Fibroblast of the aortic adventitia (primary cell): ENCODE results near the gene EEA1. TPM values are rescaled to one million over a fixed set of nuclear protein-coding genes. Genes with fewer than 3 reads are reported as not detected.
"Not testable (repeated sequence)": the region's sequence is repeated elsewhere in the genome, so short reads cannot be mapped to it uniquely, and the experiment has no call there.

ENCODE experiments used
- DNase-seq: peaks from one replicate; pipeline ENCODE4 v3.0.0-alpha.2; 2010; ENCODE audit warnings: low read depth
- H3K4me3 ChIP-seq: 2 replicates; pipeline ENCODE4 v1.5.1; 2011; ENCODE audit warnings: low read depth, mild to moderate bottlenecking, control low read depth, low read length, moderate library complexity
- total RNA-seq: library from RNA; depleted of rRNA; stranded (reverse); fragments of >200 nt; gene quantifications from 2 replicates; pipeline ENCODE4 v1.2.3, GENCODE V29; 2012; ENCODE audit warnings: low replicate concordance
- TF ChIP-seq, protein P1 (sequence below): IDR thresholded peaks from 2 replicates; pipeline ENCODE4 v1.5.1; 2011; ENCODE audit warnings: mild to moderate bottlenecking, low read length, control low read depth, inconsistent platforms; ENCODE audit not compliant: insufficient read depth

The EEA1 gene
- total RNA-seq, 1 donor = 42.3 TPM

DNA sequence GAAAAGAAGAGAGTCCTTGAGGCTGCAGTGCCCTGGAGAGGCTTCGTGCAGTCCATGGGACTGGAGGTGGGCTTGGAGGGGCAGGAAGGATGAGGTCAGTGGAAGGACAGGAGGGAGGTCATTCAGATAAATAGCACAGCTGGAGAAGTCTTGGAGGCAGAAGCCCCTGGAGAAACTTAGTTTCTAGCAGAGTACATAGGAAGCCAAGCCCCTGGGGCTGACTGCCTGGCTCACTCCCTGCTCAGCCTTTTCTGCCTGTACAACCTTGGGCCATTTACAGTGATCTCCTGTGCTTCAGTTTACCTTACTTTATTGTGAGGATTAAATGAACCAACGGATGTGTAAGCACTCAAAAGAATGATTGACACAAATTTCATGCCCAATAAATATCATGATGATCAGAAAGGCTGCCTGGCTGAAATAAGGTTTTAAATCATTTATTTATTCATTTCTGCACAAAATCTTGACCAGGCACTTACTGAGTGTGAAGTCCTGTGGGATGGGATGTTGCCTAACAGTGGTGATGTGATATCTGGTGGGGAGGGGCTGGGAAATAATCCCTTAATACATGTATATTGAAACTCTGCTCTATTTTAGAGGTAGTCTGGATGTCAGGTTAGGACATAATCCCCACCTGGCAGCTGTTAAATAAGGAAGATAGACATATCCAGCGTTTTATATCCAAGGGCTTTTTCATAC is 172.0 kb downstream of the EEA1 start:
- DNase-seq = no peak
- H3K4me3 ChIP-seq = no peak overlapping the region
- TF ChIP-seq, protein P1, sequence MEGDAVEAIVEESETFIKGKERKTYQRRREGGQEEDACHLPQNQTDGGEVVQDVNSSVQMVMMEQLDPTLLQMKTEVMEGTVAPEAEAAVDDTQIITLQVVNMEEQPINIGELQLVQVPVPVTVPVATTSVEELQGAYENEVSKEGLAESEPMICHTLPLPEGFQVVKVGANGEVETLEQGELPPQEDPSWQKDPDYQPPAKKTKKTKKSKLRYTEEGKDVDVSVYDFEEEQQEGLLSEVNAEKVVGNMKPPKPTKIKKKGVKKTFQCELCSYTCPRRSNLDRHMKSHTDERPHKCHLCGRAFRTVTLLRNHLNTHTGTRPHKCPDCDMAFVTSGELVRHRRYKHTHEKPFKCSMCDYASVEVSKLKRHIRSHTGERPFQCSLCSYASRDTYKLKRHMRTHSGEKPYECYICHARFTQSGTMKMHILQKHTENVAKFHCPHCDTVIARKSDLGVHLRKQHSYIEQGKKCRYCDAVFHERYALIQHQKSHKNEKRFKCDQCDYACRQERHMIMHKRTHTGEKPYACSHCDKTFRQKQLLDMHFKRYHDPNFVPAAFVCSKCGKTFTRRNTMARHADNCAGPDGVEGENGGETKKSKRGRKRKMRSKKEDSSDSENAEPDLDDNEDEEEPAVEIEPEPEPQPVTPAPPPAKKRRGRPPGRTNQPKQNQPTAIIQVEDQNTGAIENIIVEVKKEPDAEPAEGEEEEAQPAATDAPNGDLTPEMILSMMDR = no peak

DNA sequence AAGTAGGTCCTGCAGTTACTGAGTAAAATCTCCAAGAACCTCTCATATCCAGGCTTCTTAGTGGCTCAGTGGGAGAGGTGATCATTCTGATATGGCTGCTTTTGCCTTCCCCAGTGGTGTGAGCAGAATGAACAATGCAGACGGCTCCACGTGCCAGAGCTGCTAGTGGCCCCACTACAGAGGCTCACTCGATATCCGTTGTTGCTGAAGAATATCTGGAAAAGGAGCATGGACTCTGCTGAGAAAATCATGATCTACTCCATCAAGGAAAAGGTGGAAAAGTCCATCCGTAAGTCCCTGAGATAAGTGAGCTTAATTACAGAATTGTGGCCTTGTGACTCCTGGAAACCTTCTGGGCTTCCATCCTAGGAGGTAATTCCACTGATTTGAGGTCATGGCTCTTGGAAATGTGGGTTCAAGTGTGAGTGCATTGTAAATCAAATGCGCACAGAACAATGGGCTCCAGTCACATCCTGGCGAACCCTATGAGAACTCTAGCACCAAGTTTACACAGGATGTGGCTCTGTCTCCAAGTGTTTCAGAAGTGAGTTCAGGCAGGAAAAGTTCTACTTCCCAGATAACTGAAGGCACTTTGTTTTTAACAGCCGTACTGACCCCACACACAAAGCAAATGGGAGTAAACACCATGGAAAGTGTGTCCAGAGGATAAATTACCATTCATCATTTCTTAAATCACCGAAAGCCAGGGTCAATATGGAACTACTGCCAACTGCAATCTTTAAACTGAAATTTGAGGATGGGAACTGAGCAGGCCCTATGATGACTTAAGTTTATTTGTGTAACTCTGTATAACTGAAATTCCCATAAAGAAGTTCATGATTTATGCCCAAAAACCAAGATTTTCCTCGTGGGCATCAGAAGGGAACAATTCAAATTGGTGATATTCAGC is 174.9 kb downstream of the EEA1 start:
- peak; percentile 28 for DNase-seq
- H3K4me3 ChIP-seq = no peak overlapping the region
- TF ChIP-seq, protein P1 = no peak

DNA sequence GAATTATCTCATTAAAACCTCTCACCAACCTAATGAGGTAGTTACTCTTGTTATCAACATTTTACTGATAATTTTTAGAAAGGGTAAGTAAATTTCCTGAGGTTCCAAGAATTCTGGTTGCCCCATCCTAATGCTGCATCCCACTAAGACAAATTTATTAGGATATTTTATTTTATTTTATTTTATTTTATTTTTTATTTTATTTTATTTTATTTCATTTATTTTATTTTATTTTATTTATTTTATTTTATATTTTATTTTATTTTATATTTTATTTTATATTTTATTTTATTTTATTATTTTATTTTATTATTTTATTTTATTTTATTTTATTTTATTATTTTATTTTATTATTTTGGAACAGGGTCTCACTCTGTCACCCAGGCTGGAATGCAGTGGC is 179.4 kb downstream of the EEA1 start:
- H3K4me3 ChIP-seq, DNase-seq: not testable (repeated sequence)

DNA sequence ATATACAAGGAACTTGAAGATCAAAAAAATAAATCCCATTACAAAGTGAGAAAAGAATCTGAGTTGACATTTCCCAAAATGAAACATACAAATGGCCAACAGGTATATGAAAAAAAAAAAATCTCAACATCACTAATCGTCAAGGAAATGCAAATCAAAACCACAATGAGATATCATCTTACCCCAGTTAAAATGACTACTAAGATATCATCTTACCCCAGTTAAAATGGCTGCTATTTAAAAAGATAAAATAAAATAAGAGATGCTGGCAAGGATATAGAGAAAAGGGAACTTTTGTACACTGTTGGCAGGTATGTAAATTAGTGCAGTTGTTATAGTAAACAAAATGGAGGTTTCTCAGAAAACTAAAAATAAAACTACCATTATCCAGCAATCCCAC is 181.9 kb downstream of the EEA1 start:
- no peak overlapping the region for H3K4me3 ChIP-seq
- no peak for DNase-seq
- TF ChIP-seq, protein P1 = no peak

DNA sequence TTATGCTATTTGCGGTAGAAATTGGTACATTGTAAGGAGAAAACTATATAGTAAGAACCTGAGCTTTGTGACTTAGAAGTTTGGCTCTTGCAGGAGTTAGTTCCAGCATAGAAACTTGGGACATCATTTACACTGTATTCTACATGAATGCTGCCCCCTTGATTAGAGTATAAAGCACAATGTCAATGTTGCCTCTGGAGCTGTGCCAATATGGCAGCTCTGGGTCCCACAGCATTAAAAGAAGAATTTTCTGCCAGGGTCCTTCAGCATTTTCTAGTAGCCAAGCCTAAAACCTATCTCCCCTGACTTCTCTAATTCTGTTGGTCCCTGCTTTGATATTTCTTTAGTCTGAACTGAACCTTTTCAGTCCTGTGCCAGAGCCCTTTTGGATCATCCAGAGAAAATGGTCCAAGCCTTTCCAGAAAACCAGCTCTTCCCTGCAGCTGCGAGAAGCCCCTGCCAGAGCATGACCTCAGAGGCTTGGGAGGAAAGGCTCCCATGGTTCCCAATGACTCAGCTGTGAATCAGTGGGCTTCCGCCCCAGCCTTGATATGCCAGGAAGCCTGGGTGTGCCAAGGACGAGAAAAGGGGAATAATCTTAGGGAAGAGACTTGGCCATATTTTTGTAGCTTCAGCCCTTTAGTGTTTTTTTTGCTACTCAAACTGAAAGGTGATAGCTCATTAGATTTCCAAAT is 183.1 kb downstream of the EEA1 start:
- peak; percentile 98 for DNase-seq
- TF ChIP-seq, protein P1 = no peak
- H3K4me3 ChIP-seq = no peak overlapping the region

DNA sequence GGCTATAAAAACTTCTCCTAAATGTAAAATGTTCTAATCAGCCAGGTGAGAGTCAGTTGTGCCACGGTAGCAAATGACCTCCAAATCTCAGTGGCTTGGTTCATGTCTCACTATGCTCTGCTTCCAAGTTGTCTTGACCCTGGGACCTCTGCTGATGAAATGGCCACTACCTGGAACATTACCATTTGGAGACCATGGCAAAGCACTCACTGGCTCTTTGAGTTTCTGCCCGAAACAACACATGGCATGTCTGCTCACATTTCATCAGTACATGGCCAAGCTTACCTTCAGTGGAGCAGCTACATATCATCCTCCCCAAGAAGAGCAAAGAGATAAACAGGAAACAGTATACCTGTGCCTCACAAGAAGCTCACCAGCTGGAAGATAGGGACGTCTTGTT is 186.1 kb downstream of the EEA1 start:
- DNase-seq = no peak
- H3K4me3 ChIP-seq = no peak overlapping the region
- TF ChIP-seq, protein P1 = no peak

DNA sequence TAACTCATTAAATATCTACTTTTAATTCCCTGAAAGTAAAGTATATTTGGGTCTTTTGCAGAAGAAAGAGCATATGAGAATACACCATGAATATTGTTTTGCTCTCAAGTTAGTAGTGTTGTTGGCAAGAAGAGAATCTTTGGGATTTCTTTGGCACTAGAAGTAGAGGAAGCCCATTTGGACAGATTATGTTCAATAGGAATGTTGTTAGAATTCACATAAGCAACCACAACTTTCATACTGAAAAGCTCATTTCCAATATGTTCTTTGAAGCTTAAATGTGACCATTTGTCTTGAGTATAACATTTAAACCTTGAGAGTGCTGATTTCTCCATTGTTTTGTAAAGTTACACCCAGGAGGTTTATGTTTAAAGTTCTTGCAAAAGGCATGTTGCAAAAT is 188.7 kb downstream of the EEA1 start:
- TF ChIP-seq, protein P1 = no peak
- DNase-seq = peak; percentile 39

More for the DNA sequence above, 188.7 kb downstream of the EEA1 start:
- H3K4me3 ChIP-seq = no peak overlapping the region
